DND-41 (cell line): ENCODE measurements around the gene AGL.

ENCODE experiments used
- CTCF ChIP-seq: IDR thresholded peaks from 2 replicates; pipeline ENCODE4 v1.5.1; 2012; ENCODE audit warnings: borderline replicate concordance, low read length, moderate library complexity, mild to moderate bottlenecking; ENCODE audit not compliant: poor library complexity, severe bottlenecking; ENCODE audit errors: extremely low read depth
- EZH2 ChIP-seq: IDR thresholded peaks from 3 replicates; pipeline ENCODE4 v1.6.1; 2012; ENCODE audit warnings: borderline replicate concordance, low read depth, mild to moderate bottlenecking, moderate library complexity, low read length, inconsistent platforms; ENCODE audit not compliant: severe bottlenecking

GRCh38 chr1:99860703-99861102 is 10.5 kb downstream of the AGL start:
- TF ChIP-seq CTCF (no peak), EZH2 (no peak)
